GM18907 (cell line): ENCODE results near the gene ATAD3A.
"Not testable (repeated sequence)": the region's sequence is repeated elsewhere in the genome, so short reads cannot be mapped to it uniquely, and the experiment has no call there.

Source experiments
- ATAC-seq: cut with Tn5 transposase; IDR thresholded peaks from one replicate; pipeline ENCODE4 v1.9.1; 2021; ENCODE audit warnings: mild to moderate bottlenecking, moderate library complexity; ENCODE audit not compliant: unreplicated experiment

Gene ATAD3A

GRCh38 chr1:1489231-1489630 is 22.7 kb upstream of the ATAD3A start:
- no peak for ATAC-seq

GRCh38 chr1:1489861-1490260 is 22.1 kb upstream of the ATAD3A start:
- ATAC-seq, result no peak

DNA sequence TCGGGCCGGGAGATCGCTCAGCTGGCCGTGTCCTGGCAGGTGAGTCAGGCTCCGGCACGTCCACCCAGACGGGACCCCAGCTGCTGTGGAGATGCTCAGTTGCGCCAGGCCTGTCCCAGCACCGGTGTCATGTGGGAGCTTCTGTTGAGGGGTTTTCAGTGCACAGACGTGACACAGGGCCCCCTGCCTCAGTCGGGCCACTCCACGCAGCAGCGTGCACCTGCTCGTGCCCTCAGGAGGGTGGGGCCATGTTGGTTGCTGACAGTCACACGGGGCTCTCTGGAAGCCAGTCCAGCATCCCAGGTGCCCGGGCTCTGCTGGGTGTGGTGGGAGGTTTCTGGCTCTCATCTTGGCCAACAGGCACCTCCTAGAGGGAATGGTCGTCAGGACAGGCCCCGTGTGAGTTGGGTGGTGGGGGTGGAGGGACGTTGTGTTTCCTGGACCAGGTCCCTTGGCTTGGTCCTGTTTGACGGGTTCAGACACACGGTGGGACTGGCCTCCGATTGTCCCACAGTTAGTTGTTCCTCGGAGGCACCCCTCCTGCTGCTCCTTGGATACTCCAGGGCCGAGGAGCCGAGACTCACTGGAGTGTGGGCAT is 21.2 kb upstream of the ATAD3A start:
- no peak for ATAC-seq

DNA sequence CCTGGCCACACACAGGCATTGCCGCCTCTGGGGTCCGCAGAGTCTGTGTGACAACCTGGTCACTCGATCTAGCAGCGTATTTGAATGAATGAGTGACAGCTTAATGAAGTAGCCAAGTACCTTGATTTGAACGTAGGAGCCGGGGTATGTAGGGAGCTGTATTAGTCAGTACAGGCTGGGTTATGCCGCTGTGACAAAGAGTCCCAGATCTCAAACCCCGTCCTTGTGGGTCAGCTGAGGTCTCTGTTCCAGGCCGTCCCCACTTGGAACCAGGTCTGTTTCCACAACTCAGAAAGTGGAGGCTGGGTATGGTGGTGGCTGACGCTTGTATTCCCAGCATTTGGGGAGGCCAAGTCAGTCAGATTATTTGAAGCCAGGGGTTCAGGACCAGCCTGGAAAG is 20.4 kb upstream of the ATAD3A start:
- no peak for ATAC-seq

- ATAC-seq, result not testable (repeated sequence)
These were observed 17.7 kb upstream of the ATAD3A start for GRCh38 chr1:1494311-1494710.

- not testable (repeated sequence) for ATAC-seq
These were observed 16.4 kb upstream of the ATAD3A start for GRCh38 chr1:1495461-1495975.

GRCh38 chr1:1504777-1505365 is 7.1 kb upstream of the ATAD3A start:
- not testable (repeated sequence) for ATAC-seq

- not testable (repeated sequence) for ATAC-seq
These were observed 6.6 kb upstream of the ATAD3A start for GRCh38 chr1:1505366-1505798.

DNA sequence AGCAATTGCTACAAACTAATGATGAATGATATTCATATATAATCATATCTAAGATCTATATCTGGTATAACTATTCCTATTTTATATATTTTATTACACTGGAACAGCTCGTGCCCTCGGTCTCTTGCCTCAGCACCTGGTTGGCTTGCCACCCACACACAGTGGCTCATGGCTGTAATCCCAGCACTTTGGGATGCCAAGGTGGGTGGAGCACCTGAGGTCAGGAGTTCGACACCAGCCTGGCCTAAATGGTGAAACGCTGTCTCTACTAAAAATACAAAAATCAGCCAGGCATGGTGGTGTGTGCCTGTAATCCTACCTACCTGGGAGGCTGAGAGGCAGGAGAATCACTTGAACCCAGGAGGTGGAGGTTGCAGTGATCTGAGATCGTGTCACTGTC is 6.2 kb upstream of the ATAD3A start:
- ATAC-seq, result not testable (repeated sequence)

DNA sequence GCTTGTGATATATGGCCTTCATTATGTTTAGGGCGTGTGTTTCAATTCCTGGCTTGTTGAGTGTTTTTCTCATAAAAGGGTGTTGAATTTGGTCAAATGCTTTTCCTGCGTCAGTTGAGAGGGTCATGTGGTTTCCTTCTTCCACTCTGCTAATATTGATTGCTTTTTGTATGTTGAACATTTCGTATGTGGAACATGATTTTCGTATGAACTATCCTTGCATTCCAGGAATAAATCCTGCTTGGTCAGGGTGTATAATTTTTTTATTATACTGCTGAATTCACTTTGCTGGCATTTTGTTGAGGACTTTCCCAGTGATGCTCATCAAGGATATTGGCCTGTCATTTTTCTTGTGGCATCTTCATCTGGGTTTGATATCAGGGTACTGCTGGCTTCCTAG is 4.7 kb upstream of the ATAD3A start:
- no peak for ATAC-seq

GRCh38 chr1:1508775-1509464 is 3.0 kb upstream of the ATAD3A start:
- not testable (repeated sequence) for ATAC-seq

DNA sequence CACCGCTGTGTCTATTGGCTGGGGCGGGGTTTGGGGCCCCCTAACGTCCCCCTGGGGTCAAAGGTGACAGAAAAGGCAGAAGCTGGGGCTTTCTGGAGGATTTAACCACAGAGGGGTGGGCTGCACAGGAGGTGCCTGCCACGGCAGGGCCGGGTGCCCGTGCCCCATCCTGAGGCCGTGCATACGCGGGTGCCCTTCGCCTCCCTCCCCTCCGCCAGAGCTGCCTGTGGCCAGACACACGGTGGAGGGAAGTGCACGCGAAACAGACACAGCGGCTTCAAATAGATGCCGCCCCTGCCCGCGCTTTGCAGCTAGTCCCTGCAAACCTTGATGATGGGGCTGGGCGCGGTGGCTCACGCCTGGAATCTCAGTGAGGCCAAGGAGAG is 2.5 kb upstream of the ATAD3A start:
- not testable (repeated sequence) for ATAC-seq

GRCh38 chr1:1510912-1511532 is 940 bp upstream of the ATAD3A start:
- no peak for ATAC-seq

- peak; percentile 16 for ATAC-seq
These were observed 463 bp downstream of the ATAD3A start for GRCh38 chr1:1512425-1512824.

DNA sequence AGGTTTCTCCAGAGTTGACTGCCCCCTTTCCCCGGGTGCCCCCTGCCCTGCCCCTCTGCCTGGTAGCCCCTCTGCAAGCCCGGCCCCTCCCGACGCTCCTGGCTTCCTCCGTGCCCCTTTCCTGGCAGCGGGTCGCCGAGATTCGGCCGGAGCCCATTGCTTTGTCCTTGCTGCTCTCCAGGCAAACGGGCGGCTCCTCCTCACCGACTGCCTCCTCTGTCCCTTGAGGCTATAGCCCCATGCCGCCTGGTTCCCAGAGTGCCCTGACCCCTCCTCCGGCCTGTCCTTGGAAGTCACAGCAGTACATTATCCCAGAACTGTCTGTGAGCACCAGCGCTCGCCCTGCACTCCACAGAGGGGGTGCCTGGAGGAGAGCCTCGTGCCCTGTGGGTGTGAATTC is 1.7 kb downstream of the ATAD3A start:
- not testable (repeated sequence) for ATAC-seq

- ATAC-seq, result not testable (repeated sequence)
These were observed 2.4 kb downstream of the ATAD3A start for GRCh38 chr1:1514376-1514775.

GRCh38 chr1:1516923-1517322 is 5.0 kb downstream of the ATAD3A start:
- not testable (repeated sequence) for ATAC-seq

GRCh38 chr1:1517973-1518620 is 6.1 kb downstream of the ATAD3A start:
- no peak for ATAC-seq

DNA sequence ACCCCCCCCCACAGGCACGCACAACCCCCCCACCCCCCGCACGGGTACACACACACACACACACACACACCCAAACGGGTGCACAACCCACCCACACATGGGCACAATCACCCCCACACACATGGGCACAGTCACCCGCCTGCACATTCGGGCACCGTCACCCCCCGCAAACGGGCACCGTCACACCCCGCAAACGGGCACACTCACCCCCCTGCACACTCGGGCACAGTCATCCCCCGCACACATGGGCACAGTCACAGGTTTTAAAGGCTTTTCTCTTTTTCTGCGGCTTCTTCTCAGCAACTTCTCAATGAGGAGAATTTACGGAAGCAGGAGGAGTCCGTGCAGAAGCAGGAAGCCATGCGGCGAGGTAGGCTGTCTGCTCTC is 6.7 kb downstream of the ATAD3A start:
- ATAC-seq, result not testable (repeated sequence)

GRCh38 chr1:1519805-1520505 is 8.0 kb downstream of the ATAD3A start:
- not testable (repeated sequence) for ATAC-seq
